ENCODE measurements around the gene MACROD2.

- TF ChIP-seq, protein P1, sequence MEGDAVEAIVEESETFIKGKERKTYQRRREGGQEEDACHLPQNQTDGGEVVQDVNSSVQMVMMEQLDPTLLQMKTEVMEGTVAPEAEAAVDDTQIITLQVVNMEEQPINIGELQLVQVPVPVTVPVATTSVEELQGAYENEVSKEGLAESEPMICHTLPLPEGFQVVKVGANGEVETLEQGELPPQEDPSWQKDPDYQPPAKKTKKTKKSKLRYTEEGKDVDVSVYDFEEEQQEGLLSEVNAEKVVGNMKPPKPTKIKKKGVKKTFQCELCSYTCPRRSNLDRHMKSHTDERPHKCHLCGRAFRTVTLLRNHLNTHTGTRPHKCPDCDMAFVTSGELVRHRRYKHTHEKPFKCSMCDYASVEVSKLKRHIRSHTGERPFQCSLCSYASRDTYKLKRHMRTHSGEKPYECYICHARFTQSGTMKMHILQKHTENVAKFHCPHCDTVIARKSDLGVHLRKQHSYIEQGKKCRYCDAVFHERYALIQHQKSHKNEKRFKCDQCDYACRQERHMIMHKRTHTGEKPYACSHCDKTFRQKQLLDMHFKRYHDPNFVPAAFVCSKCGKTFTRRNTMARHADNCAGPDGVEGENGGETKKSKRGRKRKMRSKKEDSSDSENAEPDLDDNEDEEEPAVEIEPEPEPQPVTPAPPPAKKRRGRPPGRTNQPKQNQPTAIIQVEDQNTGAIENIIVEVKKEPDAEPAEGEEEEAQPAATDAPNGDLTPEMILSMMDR (IDR thresholded peaks at IDR 0.05) = no peak
- no peak for TF ChIP-seq EZH2 (IDR thresholded peaks at IDR 0.05; ENCODE audit: borderline replicate concordance, insufficient read depth, low read depth, low read length, poor library complexity, severe bottlenecking)
Observed at GRCh38 chr20:15942130-15942529, 1946.8 kb downstream of the MACROD2 start.
